GM12878 (cell line): ENCODE data around the gene TDRD3. TPM values are rescaled to one million over a fixed set of nuclear protein-coding genes. Genes with fewer than 3 reads are reported as not detected.

Source experiments
- BCL11A ChIP-seq: IDR thresholded peaks from 2 replicates; pipeline ENCODE4 v1.6.1; 2011; ENCODE audit warnings: low read depth, low read length
- CBX5 ChIP-seq: sonication (generic); IDR thresholded peaks from 2 replicates; pipeline ENCODE4 v1.6.1; 2016; ENCODE audit warnings: low read depth, moderate library complexity, mild to moderate bottlenecking, inconsistent platforms
- DPF2 ChIP-seq: fragments of 450-650 bp; IDR thresholded peaks from 2 replicates; pipeline ENCODE4 v1.6.1; 2017; ENCODE audit warnings: mild to moderate bottlenecking
- HDAC2 ChIP-seq: fragments of 200-600 bp; sonication (generic); IDR thresholded peaks from 2 replicates; pipeline ENCODE4 v1.6.1; 2017
- IKZF1 ChIP-seq: fragments of 450-650 bp; conservative IDR thresholded peaks from 2 replicates; pipeline ENCODE4 v1.6.1; 2017; ENCODE audit warnings: antibody characterized with exemption, mild to moderate bottlenecking
- KDM1A ChIP-seq: fragments of 200-600 bp; sonication (generic); IDR thresholded peaks from 2 replicates; pipeline ENCODE4 v1.6.1; 2016; ENCODE audit warnings: borderline replicate concordance
- MEF2B ChIP-seq: fragments of 450-650 bp; IDR thresholded peaks from 2 replicates; pipeline ENCODE4 v1.6.1; 2018; ENCODE audit warnings: mild to moderate bottlenecking, moderate library complexity; ENCODE audit not compliant: partially characterized antibody, poor library complexity, severe bottlenecking
- RAD21 ChIP-seq: IDR thresholded peaks from 2 replicates; pipeline ENCODE4 v1.6.1; 2011; ENCODE audit warnings: mild to moderate bottlenecking, low read depth, low read length, moderate library complexity; ENCODE audit not compliant: insufficient read depth
- RELA ChIP-seq: fragments of 450-650 bp; IDR thresholded peaks from 2 replicates; pipeline ENCODE4 v1.8.0; 2014; ENCODE audit warnings: borderline replicate concordance; ENCODE audit not compliant: partially characterized antibody
- SIX5 ChIP-seq: IDR thresholded peaks from 2 replicates; pipeline ENCODE4 v1.6.1; 2011; ENCODE audit warnings: mild to moderate bottlenecking, low read depth, low read length, moderate library complexity; ENCODE audit not compliant: severe bottlenecking
- SMAD1 ChIP-seq: fragments of 450-650 bp; IDR thresholded peaks from 2 replicates; pipeline ENCODE4 v1.6.1; 2018; ENCODE audit warnings: mild to moderate bottlenecking, low read depth; ENCODE audit not compliant: partially characterized antibody
- SMARCA5 ChIP-seq: fragments of 450-650 bp; IDR thresholded peaks from 2 replicates; pipeline ENCODE4 v1.6.1; 2017; ENCODE audit warnings: mild to moderate bottlenecking
- SUPT20H ChIP-seq: IDR thresholded peaks from 2 replicates; pipeline ENCODE4 v1.6.1; 2011; ENCODE audit warnings: low read depth, mild to moderate bottlenecking, low read length, moderate library complexity, borderline replicate concordance; ENCODE audit not compliant: control insufficient read depth
- polyA plus RNA-seq, 11 experiments: library from polyadenylated mRNA; depleted of rRNA in 4 of 11; unstranded in 6 of 11; stranded (reverse) in 5 of 11; fragments of >200 nt; fragmentation: Nextera tagmentation in 4 of 11; fragmentation: Illumina TruSeq in 1 of 11; extraction: Ambion mirVana in 4 of 11; extraction: Trizol in 1 of 11; gene quantifications; 1 replicate in 1 of 11; 2 replicates in 10 of 11; pipeline versions ENCODE4 v1.2.1 to v1.2.3, GENCODE V29; 2011 to 2016; ENCODE audit warnings: inconsistent platforms in 2 of 11, missing spikeins in 2 of 11, low read depth in 1 of 11
- total RNA-seq, 4 experiments: library from RNA; depleted of rRNA in 3 of 4; stranded (reverse); fragments of >200 nt in 3 of 4; fragmentation: Illumina TruSeq in 1 of 4; extraction: Trizol in 1 of 4; gene quantifications; 2 replicates each; pipeline versions ENCODE4 v1.2.1 to v1.2.3, GENCODE V29; 2013 to 2021
- TF ChIP-seq, protein P1 (sequence below): IDR thresholded peaks from 2 replicates; pipeline ENCODE4 v1.6.1; 2011; ENCODE audit warnings: low read depth, low read length, improper control_type of control experiment, borderline replicate concordance
- TF ChIP-seq, protein P2 (sequence below), 3 experiments: IDR thresholded peaks in 2 of 3; conservative IDR thresholded peaks in 1 of 3; 2 replicates each; pipeline ENCODE4 v1.5.1; 2011; ENCODE audit warnings: low read depth in 3 of 3, low read length in 3 of 3, mild to moderate bottlenecking in 3 of 3, control low read depth in 2 of 3, moderate library complexity in 2 of 3, inconsistent platforms in 1 of 3, mixed read lengths in 1 of 3; ENCODE audit not compliant: control insufficient read depth in 2 of 3, insufficient read depth in 1 of 3; ENCODE audit errors: extremely low read depth in 1 of 3

TDRD3 gene
- total and polyA plus RNA-seq, 10 of the 15 experiments (the other 5 are each of a cell fraction or from before 2014, with no cell fraction given) = 8.4 to 27.9 (median 15.8) TPM

DNA sequence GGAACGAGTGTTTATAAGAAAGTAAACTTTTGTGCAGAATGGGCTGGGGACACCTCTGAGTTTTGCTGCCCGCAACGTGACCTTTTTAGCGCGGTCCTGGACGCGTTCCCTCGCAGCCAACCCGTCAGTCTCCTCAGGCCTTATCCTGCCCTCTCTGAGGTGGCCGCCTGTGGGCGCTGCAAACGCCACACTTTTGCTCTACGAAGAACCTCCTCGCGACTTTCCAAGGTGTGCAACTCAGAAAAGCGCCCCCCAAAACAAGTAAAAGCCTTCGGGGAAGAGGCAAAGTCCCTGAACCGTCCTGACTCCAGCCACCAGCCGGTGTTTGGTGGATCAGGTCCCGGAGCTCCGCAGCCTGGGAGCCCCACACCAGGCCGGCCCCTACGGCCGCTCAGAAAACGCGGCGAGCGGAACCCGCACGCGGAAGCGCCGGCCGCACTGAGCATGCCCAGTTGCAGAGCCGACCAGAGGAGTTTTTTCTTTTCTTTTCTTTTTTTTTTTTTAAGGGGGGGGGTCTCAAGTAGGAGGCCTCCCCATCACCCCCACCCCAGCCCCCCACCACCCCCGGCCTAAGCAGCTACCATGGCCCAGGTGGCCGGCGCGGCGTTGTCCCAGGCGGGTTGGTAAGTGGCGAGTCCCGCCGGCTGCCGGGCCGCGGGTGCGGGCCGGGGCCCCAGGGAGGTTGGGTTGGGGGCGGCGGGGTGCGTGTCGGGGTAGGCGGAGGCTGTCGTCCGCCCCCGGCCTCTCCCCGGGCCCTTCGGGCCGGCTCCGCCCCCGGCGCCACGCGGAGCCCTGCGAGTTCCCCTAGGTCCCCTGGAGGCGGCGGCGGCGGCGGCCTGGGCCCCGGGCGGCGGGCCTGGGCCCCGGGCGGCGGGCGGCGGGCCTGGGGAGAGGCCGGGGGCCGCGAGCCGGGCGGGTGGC is at the start of gene TDRD3 (continued):
- TF ChIP-seq MEF2B (peak; percentile 38), KDM1A (no peak), RAD21 (peak; percentile 52), SIX5 (no peak), SUPT20H (no peak), CBX5 (peak; percentile 27; the same call in 1 of the 2 replicates), SMARCA5 (peak; percentile 92), IKZF1 (peak; percentile 32; the same call in 1 of the 2 replicates), DPF2 (0 out of 2 replicates have a peak, but pooled peaks have one; percentile 36), RELA (peak; percentile 42), SMAD1 (peak; percentile 27), BCL11A (no peak), HDAC2 (no peak)
- TF ChIP-seq, protein P1, sequence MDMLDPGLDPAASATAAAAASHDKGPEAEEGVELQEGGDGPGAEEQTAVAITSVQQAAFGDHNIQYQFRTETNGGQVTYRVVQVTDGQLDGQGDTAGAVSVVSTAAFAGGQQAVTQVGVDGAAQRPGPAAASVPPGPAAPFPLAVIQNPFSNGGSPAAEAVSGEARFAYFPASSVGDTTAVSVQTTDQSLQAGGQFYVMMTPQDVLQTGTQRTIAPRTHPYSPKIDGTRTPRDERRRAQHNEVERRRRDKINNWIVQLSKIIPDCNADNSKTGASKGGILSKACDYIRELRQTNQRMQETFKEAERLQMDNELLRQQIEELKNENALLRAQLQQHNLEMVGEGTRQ = no peak
- TF ChIP-seq, protein P2, sequence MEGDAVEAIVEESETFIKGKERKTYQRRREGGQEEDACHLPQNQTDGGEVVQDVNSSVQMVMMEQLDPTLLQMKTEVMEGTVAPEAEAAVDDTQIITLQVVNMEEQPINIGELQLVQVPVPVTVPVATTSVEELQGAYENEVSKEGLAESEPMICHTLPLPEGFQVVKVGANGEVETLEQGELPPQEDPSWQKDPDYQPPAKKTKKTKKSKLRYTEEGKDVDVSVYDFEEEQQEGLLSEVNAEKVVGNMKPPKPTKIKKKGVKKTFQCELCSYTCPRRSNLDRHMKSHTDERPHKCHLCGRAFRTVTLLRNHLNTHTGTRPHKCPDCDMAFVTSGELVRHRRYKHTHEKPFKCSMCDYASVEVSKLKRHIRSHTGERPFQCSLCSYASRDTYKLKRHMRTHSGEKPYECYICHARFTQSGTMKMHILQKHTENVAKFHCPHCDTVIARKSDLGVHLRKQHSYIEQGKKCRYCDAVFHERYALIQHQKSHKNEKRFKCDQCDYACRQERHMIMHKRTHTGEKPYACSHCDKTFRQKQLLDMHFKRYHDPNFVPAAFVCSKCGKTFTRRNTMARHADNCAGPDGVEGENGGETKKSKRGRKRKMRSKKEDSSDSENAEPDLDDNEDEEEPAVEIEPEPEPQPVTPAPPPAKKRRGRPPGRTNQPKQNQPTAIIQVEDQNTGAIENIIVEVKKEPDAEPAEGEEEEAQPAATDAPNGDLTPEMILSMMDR (IDR thresholded peaks at IDR 0.05 in 2 of 3, conservative IDR thresholded peaks at IDR 0.05 in 1 of 3; ENCODE audit: control insufficient read depth in 2 of 3, extremely low read depth in 1 of 3, insufficient read depth in 1 of 3, low read depth in 3 of 3, low read length in 3 of 3) = peak; percentile 77 to 94 (median 89)
